ENCODE data around the gene NPAS3. TPM values are rescaled to one million over a fixed set of nuclear protein-coding genes. Genes with fewer than 3 reads are reported as not detected.

NPAS3 gene
- total RNA-seq, 1 experiment from 2014 or later: 0.36 TPM

- no TSS peak for BruUV-seq (replicated peaks)
- no peaks in the 10 kb centered on the region for H3K9me3 ChIP-seq (ENCODE audit: low read length)
- H3K9me2 ChIP-seq (replicated peaks; ENCODE audit: low read length): no peaks in the 10 kb centered on the region
- H4K20me1 ChIP-seq (ENCODE audit: low read length): no peaks in the 10 kb centered on the region
- no peak for TF ChIP-seq CTCF (conservative IDR thresholded peaks at IDR 0.05; ENCODE audit: low read depth, low read length)
- intact Hi-C loops (cut with micrococcal nuclease): no loop called here
- ChIA-PET CTCF (no interaction called here), POLR2A (ENCODE audit: unreplicated experiment) (interaction anchor here (0.5 kb wide), 1 partner anchor 309 kb away, joined by 3 read pairs; no protein-coding TSS in a partner anchor)
- H3F3A ChIP-seq (ENCODE audit: low read length, unreplicated experiment): no peaks in the 10 kb centered on the region
- H3K4me1 ChIP-seq (ENCODE audit: insufficient read depth, low read length): no peaks in the 10 kb centered on the region
- H2AFZ ChIP-seq (ENCODE audit: low read length): no peak overlapping the region
- no peak overlapping the region for H3K4me3 ChIP-seq (ENCODE audit: low read length)
- ATAC-seq (no peak), DNase-seq (no peak)
- H3K79me2 ChIP-seq (ENCODE audit: low read length): no peaks in the 10 kb centered on the region
- no peaks in the 10 kb centered on the region for H3K27me3 ChIP-seq (ENCODE audit: low read length)
- H3K36me3 ChIP-seq (ENCODE audit: low read depth, low read length): no peaks in the 10 kb centered on the region
- no peak overlapping the region for H3K4me2 ChIP-seq (ENCODE audit: low read length)
- H3K27ac ChIP-seq (ENCODE audit: low read length): no peak overlapping the region
- no peak overlapping the region for H3K9ac ChIP-seq (ENCODE audit: low read length)
Observed at GRCh38 chr14:33035416-33036194, 96.9 kb downstream of the NPAS3 start.

GRCh38 chr14:33039311-33039710, 100.6 kb downstream of the NPAS3 start:
- peaks cover 8% of the 10 kb centered on the region; the same call in 1 of the 2 replicates for H3K36me3 ChIP-seq (ENCODE audit: low read depth, low read length)
- intact Hi-C loops (cut with micrococcal nuclease): no loop called here
- no peak overlapping the region for H3K27ac ChIP-seq (ENCODE audit: low read length)
- POLR2A ChIA-PET (ENCODE audit: unreplicated experiment): no interaction called here
- H3K4me2 ChIP-seq (ENCODE audit: low read length): no peak overlapping the region
- no peak overlapping the region for H2AFZ ChIP-seq (ENCODE audit: low read length)
- ATAC-seq (no peak), DNase-seq (no peak)
- H3F3A ChIP-seq (ENCODE audit: low read length, unreplicated experiment): no peaks in the 10 kb centered on the region
- H3K9me2 ChIP-seq (replicated peaks; ENCODE audit: low read length): no peaks in the 10 kb centered on the region
- no peak overlapping the region for H3K4me3 ChIP-seq (ENCODE audit: low read length)
- TF ChIP-seq CTCF (conservative IDR thresholded peaks at IDR 0.05; ENCODE audit: low read depth, low read length) (no peak), EZH2phosphoT487 (IDR thresholded peaks at IDR 0.05; ENCODE audit: borderline replicate concordance, low read length) (no peak), EZH2 (IDR thresholded peaks at IDR 0.05; ENCODE audit: low read length, unreplicated experiment) (no peak)
- no peaks in the 10 kb centered on the region for H3K4me1 ChIP-seq (ENCODE audit: insufficient read depth, low read length)
- no peaks in the 10 kb centered on the region for H3K79me2 ChIP-seq (ENCODE audit: low read length)
- no peak overlapping the region for H3K9ac ChIP-seq (ENCODE audit: low read length)
- no TSS peak for BruUV-seq (replicated peaks)
- no peaks in the 10 kb centered on the region for H3K27me3 ChIP-seq (ENCODE audit: low read length)
- CTCF ChIA-PET: no interaction called here
- H4K20me1 ChIP-seq (ENCODE audit: low read length): no peaks in the 10 kb centered on the region
- H3K9me3 ChIP-seq (ENCODE audit: low read length): peaks cover 8% of the 10 kb centered on the region; the same call in 1 of the 2 replicates

- CTCF ChIA-PET: no interaction called here
- intact Hi-C loops (cut with micrococcal nuclease): no loop called here
Observed at GRCh38 chr14:33040372-33041140, 101.9 kb downstream of the NPAS3 start.

More at GRCh38 chr14:33040372-33041140, 101.9 kb downstream of the NPAS3 start:
- Histone ChIP-seq H2AFZ (ENCODE audit: low read length) (no peak overlapping the region), H3K9ac (ENCODE audit: low read length) (no peak overlapping the region), H3F3A (ENCODE audit: low read length, unreplicated experiment) (no peaks in the 10 kb centered on the region), H3K79me2 (ENCODE audit: low read length) (no peaks in the 10 kb centered on the region), H3K4me3 (ENCODE audit: low read length) (no peak overlapping the region), H3K27ac (ENCODE audit: low read length) (no peak overlapping the region), H3K36me3 (ENCODE audit: low read depth, low read length) (peaks cover 8% of the 10 kb centered on the region; the same call in 1 of the 2 replicates), H3K9me3 (ENCODE audit: low read length) (peaks cover 8% of the 10 kb centered on the region; the same call in 1 of the 2 replicates), H3K4me2 (ENCODE audit: low read length) (no peak overlapping the region), H3K9me2 (replicated peaks; ENCODE audit: low read length) (no peaks in the 10 kb centered on the region), H3K4me1 (ENCODE audit: insufficient read depth, low read length) (no peaks in the 10 kb centered on the region), H3K27me3 (ENCODE audit: low read length) (no peaks in the 10 kb centered on the region), H4K20me1 (ENCODE audit: low read length) (no peaks in the 10 kb centered on the region)
- BruUV-seq (replicated peaks): no TSS peak
- ATAC-seq: no peak
- POLR2A ChIA-PET (ENCODE audit: unreplicated experiment): no interaction called here
- DNase-seq: no peak
- TF ChIP-seq CTCF (conservative IDR thresholded peaks at IDR 0.05; ENCODE audit: low read depth, low read length): no peak
- no peak for TF ChIP-seq EZH2phosphoT487 (IDR thresholded peaks at IDR 0.05; ENCODE audit: borderline replicate concordance, low read length)
- no peak for TF ChIP-seq EZH2 (IDR thresholded peaks at IDR 0.05; ENCODE audit: low read length, unreplicated experiment)

Data from PC-3 (cell line).